ENCODE results near the gene MEFV. TPM values are rescaled to one million over a fixed set of nuclear protein-coding genes. Genes with fewer than 3 reads are reported as not detected.

The MEFV gene
- total and polyA plus RNA-seq, 10 of the 15 experiments (the other 5 are each of a cell fraction or from before 2014, with no cell fraction given) = 0.03 to 0.11 (median 0.09) TPM; not detected in 5

- POLR2A ChIA-PET = interaction anchor here (0.9 to 2.1 kb wide), 4 partner anchors 14 to 39 kb away, joined by 3 to 9 read pairs (median 4); partner anchors contain the start of genes TIGD7 and ZNF75A
- BruUV-seq (replicated peaks) = no TSS peak
- Histone ChIP-seq H3K4me2 (ENCODE audit: control insufficient read depth, insufficient read depth) (no peak overlapping the region), H3K4me3 (no peak overlapping the region), H4K20me1 (ENCODE audit: control insufficient read depth, insufficient read depth) (no peaks in the 10 kb centered on the region), H3K79me2 (ENCODE audit: control insufficient read depth, insufficient read depth, low read length) (no peaks in the 10 kb centered on the region), H3K27ac (ENCODE audit: control insufficient read depth, insufficient read depth) (no peak overlapping the region), H3K4me1 (ENCODE audit: control insufficient read depth, insufficient read depth, low read length) (peaks cover 8% of the 10 kb centered on the region; the same call in 1 of the 2 replicates), H3K9ac (ENCODE audit: control insufficient read depth, insufficient read depth, low read length) (no peak overlapping the region), H2AFZ (ENCODE audit: control insufficient read depth, low read depth, low read length) (no peak overlapping the region), H3K9me3 (replicated peaks; ENCODE audit: control insufficient read depth, insufficient read depth, low read length) (peaks cover 3% of the 10 kb centered on the region; the same call in 2 of the 3 replicates), H3K36me3 (ENCODE audit: control insufficient read depth in 2 of 2, insufficient read depth in 2 of 2, low read length in 1 of 2) (no peaks in the 10 kb centered on the region), H3K27me3 (replicated peaks in 1 of 2; ENCODE audit: control insufficient read depth in 2 of 2, insufficient read depth in 2 of 2, low read length in 1 of 2) (no peaks in the 10 kb centered on the region)
- intact Hi-C loops (cut with micrococcal nuclease; ENCODE audit: unreplicated experiment) = loop anchor here (10.0 kb wide), 1 partner anchor 112 kb away; no protein-coding TSS in a partner anchor
- ATAC-seq (no peak), FAIRE-seq (no peak), DNase-seq (ENCODE audit: low read depth, low spot score) (no peak)
- SMC1A ChIA-PET (ENCODE audit: uncharacterized antibody, unreplicated experiment) = interaction anchor here (0.6 to 2.5 kb wide), 10 partner anchors 10 to 296 kb away, joined by 3 to 9 read pairs (median 4); partner anchors contain the start of genes NAA60, ZNF174, ZNF597 and ZSCAN32
- RAD21 ChIA-PET (ENCODE audit: unreplicated experiment) = interaction anchor here (0.5 to 1.2 kb wide), 5 partner anchors 67 to 242 kb away, joined by 3 to 4 read pairs (median 3); partner anchors contain the start of genes NAA60 and ZNF597
- 47% methylated on average over 5 of the region's 5 CpGs for WGBS (ENCODE audit: insufficient coverage, insufficient replicate concordance, low lambda C conversion rate, missing lambda C conversion rate)
- no peak for TF ChIP-seq RUNX3 (IDR thresholded peaks at IDR 0.05; ENCODE audit: low read length)
- TF ChIP-seq SMARCA5 (IDR thresholded peaks at IDR 0.05) = no peak
- peak; percentile 35; the same call in 1 of the 2 replicates for TF ChIP-seq SMC3 (IDR thresholded peaks at IDR 0.05; ENCODE audit: borderline replicate concordance, low read length)
- TF ChIP-seq CTCF (IDR thresholded peaks at IDR 0.05 in 2 of 3, conservative IDR thresholded peaks at IDR 0.05 in 1 of 3; ENCODE audit: control insufficient read depth in 2 of 3, extremely low read depth in 1 of 3, insufficient read depth in 1 of 3, low read depth in 3 of 3, low read length in 3 of 3) = peak; percentile 24 to 45 (median 38); a peak in 4 of 6 replicates
- TF ChIP-seq ZNF207 (IDR thresholded peaks at IDR 0.05; ENCODE audit: borderline replicate concordance) = no peak
- peak; percentile 25; the same call in 1 of the 2 replicates for TF ChIP-seq RAD21 (IDR thresholded peaks at IDR 0.05; ENCODE audit: insufficient read depth, low read depth, low read length)
- TF ChIP-seq PKNOX1 (IDR thresholded peaks at IDR 0.05) = peak; percentile 56; the same call in 1 of the 2 replicates
- TF ChIP-seq CHD2 (IDR thresholded peaks at IDR 0.05; ENCODE audit: borderline replicate concordance, low read depth, low read length) = no peak
- CTCF ChIA-PET = interaction anchor here (0.6 to 3.0 kb wide), 18 partner anchors 10 to 370 kb away, joined by 3 to 20 read pairs (median 4); partner anchors contain the start of genes MEFV, NAA60, TIGD7 and ZNF174
- in situ Hi-C loops (cut with MboI) = no loop called here
Observed at GRCh38 chr16:3266873-3267537, 10.6 kb upstream of the MEFV start.
